ENCODE data around the gene FRY.

Gene FRY

GRCh38 chr13:32087955-32088747 is 56.6 kb downstream of the FRY start:
- no peak for DNase-seq

GRCh38 chr13:32092496-32092895 is 60.9 kb downstream of the FRY start:
- DNase-seq, result no peak

GRCh38 chr13:32093006-32093405 is 61.4 kb downstream of the FRY start:
- no peak for DNase-seq

- DNase-seq, result no peak
Measured at GRCh38 chr13:32098272-32098671, 66.7 kb downstream of the FRY start.

- no peak for DNase-seq
Measured at GRCh38 chr13:32105653-32106313, 74.2 kb downstream of the FRY start.

- DNase-seq, result no peak
Measured at GRCh38 chr13:32107474-32107873, 75.9 kb downstream of the FRY start.

GRCh38 chr13:32107973-32108372 is 76.4 kb downstream of the FRY start:
- DNase-seq, result no peak

- DNase-seq, result no peak
Measured at GRCh38 chr13:32113532-32113931, 82.0 kb downstream of the FRY start.

GRCh38 chr13:32114284-32114950 is 82.8 kb downstream of the FRY start:
- DNase-seq, result no peak

- DNase-seq, result no peak
Measured at GRCh38 chr13:32115066-32115465, 83.5 kb downstream of the FRY start.

GRCh38 chr13:32116210-32116609 is 84.6 kb downstream of the FRY start:
- no peak for DNase-seq

- DNase-seq, result no peak
Measured at GRCh38 chr13:32117001-32117400, 85.4 kb downstream of the FRY start.

GRCh38 chr13:32117701-32118100 is 86.1 kb downstream of the FRY start:
- no peak for DNase-seq

GRCh38 chr13:32121316-32121715 is 89.7 kb downstream of the FRY start:
- no peak for DNase-seq

GRCh38 chr13:32124743-32125142 is 93.2 kb downstream of the FRY start:
- no peak for DNase-seq

- no peak for DNase-seq
Measured at GRCh38 chr13:32125221-32125689, 93.7 kb downstream of the FRY start.

- no peak for DNase-seq
Measured at GRCh38 chr13:32125751-32126150, 94.2 kb downstream of the FRY start.

GRCh38 chr13:32126278-32126677 is 94.7 kb downstream of the FRY start:
- no peak for DNase-seq

GRCh38 chr13:32126756-32127155 is 95.2 kb downstream of the FRY start:
- no peak for DNase-seq

GRCh38 chr13:32127691-32128090 is 96.1 kb downstream of the FRY start:
- no peak for DNase-seq

GRCh38 chr13:32134241-32135055 is 102.9 kb downstream of the FRY start:
- no peak for DNase-seq

GRCh38 chr13:32135056-32135390 is 103.4 kb downstream of the FRY start:
- DNase-seq, result no peak

- DNase-seq, result no peak
Measured at GRCh38 chr13:32135655-32136054, 104.1 kb downstream of the FRY start.
